ENCODE results near the gene ZC3H6.
"Not testable (repeated sequence)": the region's sequence is repeated elsewhere in the genome, so short reads cannot be mapped to it uniquely, and the experiment has no call there.

ZC3H6 gene

DNA sequence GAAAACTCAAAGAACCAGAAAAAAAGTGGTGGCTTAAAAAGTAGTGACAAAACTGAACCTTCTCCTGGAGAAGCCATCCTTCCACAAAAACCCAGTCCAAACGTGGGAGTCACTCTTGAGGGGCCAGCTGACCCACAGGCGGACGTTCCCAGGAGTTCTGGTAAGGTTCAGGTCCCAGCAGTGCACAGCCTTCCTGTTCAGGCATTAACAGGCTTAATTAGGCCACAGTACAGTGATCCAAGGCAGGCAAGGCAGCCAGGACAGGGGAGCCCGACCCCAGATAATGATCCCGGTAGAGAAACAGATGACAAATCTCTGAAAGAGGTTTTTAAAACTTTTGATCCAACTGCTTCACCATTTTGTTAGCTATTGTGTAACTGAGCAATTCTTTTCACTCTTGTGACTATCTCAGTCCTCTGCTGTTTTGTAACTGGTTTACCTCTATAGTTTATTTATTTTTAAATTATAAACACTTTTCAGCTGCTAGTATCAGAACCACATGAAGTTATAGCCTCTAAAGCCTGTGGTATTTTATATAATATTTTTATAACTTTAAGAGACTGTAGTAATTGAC, 56.8 kb downstream of the ZC3H6 start:
- DNase-seq (ENCODE audit: low read depth), result no peak

GRCh38 chr2:112335600-112335999, 60.2 kb downstream of the ZC3H6 start:
- no peak for DNase-seq (ENCODE audit: low read depth)

DNA sequence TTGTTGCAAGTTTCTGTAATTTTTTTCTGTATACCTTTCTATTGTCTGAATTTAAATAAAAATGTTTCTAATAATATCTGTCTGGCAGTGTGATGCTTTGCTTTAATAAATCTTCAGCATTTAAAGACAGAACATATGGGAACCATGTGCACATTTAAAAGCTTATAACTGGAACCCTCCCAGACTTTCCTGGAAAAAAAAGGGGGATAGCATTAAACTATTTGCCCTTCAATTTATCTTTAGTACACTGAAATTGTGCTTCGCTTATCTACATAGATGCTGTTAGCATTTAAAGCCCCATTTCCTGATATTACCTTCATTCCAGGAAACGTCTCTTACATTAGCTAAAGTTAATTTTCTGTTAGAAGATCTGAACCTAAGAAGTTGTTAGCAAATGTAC, 64.6 kb downstream of the ZC3H6 start:
- no peak for DNase-seq (ENCODE audit: low read depth)

GRCh38 chr2:112340475-112341267, 65.3 kb downstream of the ZC3H6 start:
- DNase-seq (ENCODE audit: low read depth), result no peak

DNA sequence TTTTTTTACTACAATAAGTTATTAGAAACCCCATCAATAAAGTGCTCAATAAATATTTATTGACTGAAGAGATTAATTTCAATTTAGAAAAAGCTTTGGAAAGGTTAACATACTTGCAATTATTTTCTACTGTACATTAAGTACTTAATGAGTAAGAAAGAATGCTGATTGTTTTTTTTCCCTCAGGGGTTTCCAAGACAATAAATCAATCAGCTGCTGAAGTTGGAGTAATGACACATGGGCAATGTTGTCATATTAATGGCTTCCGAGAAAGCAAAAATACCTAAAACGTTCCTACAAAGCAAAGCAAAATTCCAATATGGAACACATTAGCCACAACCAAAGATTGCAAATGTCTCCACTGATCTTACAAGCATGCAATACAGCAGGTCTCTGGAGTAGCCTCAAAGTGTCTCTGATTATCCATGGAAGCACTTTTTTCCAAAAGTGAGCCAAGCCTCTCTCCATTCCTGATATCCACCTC, 66.7 kb downstream of the ZC3H6 start:
- DNase-seq (ENCODE audit: low read depth), result peak; percentile 6

DNA sequence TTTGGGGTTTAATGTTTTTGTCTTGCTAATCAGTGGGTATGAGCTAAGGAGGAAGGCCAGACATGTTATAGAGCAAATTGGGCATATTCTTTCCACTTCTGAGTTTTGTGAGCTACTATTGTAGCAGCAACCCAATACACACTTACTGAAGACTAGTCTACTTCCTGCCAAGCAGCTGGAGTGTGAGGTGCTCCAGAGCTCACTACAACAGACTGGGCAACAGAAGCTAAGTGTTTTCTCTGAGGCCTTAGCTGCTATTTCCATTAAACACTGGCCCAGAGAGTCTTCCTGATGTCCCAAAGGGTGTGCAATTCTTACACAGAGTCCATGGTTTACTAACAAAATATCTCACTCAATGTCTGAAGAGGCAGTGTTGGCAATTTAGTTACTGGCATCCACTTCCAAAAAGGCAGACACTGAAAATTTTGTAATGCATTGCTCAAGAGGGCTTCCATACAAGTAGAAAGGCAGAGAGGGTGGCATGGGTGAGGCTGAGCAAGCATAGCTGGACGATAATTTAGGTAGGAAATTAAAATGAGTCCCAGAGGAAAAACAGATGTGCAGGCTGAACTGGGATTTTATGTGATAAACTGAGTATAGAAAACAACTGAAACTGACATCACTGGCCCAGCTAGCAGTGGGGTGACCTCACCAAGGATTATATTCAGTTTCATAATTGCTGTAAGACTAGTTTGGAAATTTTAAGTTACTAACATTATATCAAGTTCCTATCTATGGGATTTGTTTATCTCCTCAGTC, 68.6 kb downstream of the ZC3H6 start:
- peak; percentile 10 for DNase-seq (ENCODE audit: low read depth)

GRCh38 chr2:112345030-112346027, 69.9 kb downstream of the ZC3H6 start:
- no peak for DNase-seq (ENCODE audit: low read depth)

GRCh38 chr2:112352292-112352691, 76.9 kb downstream of the ZC3H6 start:
- DNase-seq (ENCODE audit: low read depth), result not testable (repeated sequence)

DNA sequence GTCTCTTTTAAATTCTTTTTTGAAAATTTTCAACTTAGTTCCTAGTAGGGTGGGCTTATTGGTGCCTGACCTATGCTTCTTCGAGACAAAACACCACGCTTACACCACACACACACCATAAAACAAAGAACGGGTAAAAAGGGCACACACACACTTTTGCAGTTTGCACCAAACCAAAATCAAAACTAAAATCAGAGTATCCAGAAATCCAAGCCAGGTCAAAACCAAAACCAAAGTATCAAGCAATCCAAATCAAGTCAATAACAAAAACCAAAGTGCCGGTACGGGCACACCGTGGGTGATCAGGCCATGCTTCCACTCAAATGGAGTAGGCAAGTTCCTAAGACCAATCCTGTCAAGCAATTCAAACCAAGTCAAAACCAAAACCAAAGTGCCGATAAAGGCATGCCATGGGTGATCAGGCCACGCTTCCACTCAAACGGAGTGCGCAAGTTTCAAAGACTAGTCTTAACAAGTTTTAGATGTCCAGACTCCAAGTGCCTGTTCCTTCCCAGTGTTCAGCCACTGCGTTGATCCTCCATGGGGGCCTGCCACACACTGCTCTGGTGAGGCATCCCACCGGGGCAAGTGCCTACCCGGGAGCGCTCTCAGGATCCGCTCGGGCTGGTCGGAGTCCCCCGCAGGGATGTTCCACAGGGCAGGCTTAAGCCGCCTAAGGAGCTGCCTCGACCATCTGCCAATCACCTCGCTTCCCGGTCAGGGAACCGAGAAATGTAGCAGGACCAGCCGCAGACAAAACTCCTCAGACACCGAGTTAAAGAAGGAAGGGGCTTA, 77.6 kb downstream of the ZC3H6 start:
- not testable (repeated sequence) for DNase-seq (ENCODE audit: low read depth)

DNA sequence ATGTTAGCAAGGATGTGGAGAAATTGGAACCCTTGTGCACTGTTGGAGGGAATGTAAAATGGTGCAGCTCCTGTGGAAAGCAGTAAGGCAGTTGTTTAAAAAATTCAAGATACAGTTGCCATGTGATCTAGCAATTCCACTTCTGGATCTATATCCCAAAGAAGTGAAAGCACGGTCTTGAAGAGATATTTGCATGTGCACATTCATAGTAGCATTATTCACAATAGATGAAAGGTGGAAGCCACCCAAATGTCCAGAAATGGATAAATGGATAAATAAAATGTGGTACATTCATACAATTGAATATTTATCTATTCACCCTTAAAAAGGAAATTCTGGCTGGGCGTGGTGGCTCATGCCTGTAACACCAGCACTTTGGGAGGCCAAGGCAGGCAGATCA, 78.9 kb downstream of the ZC3H6 start:
- DNase-seq (ENCODE audit: low read depth), result not testable (repeated sequence)

DNA sequence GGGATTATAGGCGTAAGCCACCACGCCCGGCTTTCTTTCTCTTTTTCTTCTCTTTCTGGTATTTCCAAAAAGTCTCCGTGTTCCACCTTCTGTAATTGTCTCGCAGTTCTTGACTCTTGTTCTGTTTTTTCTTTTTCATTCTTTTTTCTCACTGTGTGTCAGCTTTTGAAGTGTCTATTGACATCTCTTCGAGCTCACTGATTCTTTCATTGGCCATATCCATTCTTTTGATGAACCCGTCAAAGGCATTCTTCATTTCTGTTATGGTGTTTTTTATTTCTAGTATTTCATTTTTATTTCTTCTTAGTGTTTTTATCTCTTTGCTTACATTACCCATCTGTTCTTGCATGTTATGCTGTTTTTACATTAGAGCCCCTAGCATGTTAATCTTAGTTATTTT, 84.7 kb downstream of the ZC3H6 start:
- not testable (repeated sequence) for DNase-seq (ENCODE audit: low read depth)

All from GM04504 (cell line).